GM19351 (cell line): ENCODE results near the gene RHOT2.
"Not testable (repeated sequence)": the region's sequence is repeated elsewhere in the genome, so short reads cannot be mapped to it uniquely, and the experiment has no call there.

ENCODE experiments used
- ATAC-seq: cut with Tn5 transposase; IDR thresholded peaks from one replicate; pipeline ENCODE4 v1.9.1; 2021; ENCODE audit warnings: mild to moderate bottlenecking, moderate library complexity; ENCODE audit not compliant: unreplicated experiment

Gene RHOT2

DNA sequence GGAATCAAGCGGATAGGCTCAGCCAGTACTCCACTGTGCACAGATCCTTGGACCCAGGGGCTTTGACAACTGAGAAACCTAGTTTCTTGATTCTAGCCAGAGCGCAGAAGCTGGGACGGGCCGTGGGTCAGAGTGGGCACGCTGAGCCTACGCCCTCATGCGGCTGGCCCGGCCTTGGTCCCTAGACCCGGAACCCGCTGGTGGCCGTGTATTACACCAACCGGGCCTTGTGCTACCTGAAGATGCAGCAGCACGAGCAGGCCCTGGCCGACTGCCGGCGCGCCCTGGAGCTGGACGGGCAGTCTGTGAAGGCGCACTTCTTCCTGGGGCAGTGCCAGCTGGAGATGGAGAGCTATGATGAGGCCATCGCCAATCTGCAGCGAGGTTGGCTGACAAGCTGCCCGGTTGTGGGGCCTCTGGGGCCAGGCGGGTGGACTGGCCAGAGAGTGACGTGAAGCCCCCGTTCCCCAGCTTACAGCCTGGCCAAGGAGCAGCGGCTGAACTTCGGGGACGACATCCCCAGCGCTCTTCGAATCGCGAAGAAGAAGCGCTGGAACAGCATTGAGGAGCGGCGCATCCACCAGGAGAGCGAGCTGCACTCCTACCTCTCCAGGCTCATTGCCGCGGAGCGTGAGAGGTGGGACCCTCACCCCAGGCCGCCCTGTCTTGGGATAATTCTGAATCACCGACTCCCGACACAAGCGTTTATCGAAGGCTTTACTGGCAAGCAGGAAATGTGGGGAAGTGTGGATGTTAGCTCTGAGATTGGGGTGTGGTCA, 13.2 kb downstream of the RHOT2 start:
- no peak for ATAC-seq

DNA sequence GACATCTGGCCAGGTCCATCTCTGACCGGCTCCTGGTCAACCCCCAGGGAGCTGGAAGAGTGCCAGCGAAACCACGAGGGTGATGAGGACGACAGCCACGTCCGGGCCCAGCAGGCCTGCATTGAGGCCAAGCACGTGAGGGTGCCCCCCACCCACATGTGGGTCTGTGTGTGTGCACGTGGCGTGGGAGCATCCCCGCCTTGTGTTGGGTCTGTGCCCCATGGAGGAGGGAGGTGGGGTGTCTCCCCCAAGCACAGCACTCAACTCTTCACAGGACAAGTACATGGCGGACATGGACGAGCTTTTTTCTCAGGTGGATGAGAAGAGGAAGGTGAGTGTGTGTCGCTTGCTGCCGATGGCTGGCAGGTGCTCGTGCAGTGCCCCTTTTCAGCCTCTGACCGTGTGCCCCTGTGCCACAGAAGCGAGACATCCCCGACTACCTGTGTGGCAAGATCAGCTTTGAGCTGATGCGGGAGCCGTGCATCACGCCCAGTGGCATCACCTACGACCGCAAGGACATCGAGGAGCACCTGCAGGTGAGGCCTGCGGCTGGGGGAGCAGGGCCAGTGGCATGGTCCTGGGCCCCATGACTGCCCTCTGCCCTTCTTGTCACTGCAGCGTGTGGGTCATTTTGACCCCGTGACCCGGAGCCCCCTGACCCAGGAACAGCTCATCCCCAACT, 14.0 kb downstream of the RHOT2 start:
- no peak for ATAC-seq

DNA sequence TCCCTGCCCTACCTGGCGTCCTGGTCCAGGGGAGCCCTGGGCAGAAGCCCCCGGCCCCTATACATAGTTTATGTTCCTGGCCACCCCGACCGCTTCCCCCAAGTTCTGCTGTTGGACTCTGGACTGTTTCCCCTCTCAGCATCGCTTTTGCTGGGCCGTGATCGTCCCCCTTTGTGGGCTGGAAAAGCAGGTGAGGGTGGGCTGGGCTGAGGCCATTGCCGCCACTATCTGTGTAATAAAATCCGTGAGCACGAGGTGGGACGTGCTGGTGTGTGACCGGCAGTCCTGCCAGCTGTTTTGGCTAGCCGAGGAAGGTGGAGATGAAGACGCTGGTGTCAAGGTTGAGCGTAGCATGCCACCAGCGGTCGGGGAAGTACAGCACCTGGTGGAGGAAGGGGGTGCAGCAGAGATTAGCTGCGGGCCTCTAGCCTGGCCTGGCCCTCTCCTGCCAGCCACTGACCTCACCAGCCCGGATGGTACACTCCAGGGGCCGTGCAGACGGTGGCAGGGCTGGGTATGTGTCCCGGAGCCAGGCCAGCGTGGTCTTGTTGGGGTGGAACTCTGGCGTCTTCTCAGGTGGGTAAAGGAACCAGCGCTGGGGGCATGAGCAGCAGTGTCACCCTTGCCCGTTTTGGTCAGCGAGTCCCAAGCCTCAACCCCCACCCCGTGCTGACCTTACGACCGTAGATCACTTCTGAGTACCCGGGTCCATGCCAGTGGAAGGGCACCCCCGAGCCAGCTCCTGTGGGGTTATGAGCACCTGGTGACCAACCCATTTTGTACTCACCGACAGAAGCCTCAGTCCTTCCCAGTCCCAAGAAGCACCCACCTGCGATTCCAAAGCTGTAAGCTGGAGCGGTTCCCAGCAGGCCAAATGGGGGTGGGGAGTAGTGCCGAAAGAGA, 14.8 kb downstream of the RHOT2 start:
- no peak for ATAC-seq

DNA sequence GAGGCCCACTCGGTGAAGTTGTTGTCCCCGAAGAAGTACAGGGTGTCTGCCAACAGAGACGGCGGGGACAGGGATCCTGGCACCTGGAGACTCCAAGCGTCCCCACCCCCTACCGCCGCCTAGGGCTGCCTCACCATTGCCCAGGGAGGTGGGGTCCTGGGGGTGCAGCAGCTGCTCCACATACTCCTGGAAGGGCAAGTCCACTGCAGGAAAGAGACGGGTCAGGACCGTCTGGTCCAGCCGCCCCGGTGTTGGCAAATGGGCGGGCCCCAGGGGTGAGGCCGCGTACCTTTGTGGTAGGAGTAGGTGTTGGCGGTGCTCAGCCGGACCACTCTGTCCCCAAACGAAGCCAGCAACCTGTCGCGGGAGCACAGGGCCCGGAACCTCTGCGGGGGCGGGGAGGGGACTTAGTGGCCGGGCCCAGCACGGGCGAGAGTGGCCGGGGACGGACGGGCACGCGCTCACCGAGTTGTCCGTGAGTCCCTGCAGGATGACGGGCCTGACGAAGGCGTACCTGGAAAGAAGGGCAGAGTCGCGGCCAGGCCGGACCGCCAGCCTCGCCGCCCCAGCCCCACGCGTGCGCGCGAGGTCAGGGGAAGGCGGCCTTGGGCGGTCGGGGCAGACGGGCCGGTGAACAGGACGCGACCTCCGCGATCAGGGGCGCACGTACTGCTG, 15.6 kb downstream of the RHOT2 start:
- ATAC-seq = no peak

DNA sequence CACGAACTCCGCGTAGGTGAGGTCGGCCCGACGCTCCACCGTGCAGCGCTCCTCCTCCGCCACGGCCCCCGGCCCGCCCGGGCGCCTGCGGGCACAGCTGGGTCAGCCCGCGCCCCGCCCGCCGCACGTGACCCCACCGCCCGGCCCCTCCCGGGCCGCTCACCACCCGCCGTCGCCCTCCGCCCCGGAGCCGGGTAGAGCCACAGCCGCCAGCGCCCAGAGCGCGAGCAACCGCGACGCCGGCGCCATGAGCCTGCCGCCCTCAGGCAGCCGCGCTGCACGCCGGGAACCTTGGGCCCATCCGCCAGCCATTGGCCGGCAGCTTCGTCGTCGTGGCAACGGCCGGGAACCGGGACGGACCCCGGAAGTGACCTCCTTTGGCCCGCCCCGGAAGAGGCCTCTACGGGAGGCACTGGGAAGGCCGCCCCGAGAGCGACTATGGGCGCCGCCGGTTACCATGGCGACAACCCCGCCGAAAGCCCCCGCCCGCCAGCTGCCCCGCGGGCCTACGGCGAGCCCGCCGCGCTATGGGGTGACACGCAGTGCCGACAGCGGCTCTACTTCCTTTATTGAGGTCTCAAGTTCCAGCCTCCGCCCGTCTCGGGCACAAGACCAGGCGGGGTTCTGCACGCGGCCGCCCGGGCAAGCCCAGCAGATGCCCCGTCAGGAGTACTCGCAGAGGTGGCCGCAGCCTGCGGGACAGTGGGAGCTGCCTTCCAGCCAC, 16.3 kb downstream of the RHOT2 start, which contains the start of gene JMJD8:
Gene JMJD8 (minus strand): TSS at position 264 of the 724 bp plus-strand sequence. CDS start 15 bp downstream, at position 249.
- ATAC-seq = peak; percentile 79

DNA sequence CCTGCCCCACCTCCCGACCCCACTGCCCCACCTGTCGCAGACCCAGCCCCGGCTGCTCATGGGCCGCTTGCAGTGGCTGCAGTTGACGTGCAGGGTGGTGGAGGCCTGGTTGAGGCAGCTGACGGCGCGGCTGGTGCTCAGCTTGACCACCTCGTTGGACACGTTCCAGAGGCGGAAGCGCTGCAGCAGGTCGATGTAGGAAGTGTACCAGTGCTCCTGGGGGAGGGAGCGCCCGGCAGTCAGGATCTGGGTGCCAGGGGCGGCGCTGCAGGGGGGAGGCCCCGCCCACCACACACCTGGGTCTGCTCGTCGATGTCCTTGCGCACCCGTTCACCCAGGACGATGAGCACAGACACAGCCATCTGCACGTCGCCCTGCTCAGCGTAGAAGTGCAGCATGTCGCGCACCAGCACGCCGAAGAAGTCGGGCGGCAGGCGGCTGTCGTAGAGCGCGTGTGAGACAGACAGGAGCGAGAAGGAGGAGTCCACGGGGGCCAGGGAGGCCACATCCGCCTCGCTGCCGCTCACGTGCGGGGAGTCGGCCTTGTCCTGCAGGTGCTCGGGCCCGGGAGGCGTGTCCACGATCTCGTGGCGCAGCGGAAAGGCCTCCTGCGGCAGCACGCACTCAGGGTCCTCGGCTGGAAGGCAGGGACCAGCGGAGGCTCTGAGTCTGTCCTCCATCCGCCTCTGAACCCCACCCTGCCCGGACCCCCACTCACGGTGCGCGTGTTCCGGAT, 17.2 kb downstream of the RHOT2 start:
- no peak for ATAC-seq

DNA sequence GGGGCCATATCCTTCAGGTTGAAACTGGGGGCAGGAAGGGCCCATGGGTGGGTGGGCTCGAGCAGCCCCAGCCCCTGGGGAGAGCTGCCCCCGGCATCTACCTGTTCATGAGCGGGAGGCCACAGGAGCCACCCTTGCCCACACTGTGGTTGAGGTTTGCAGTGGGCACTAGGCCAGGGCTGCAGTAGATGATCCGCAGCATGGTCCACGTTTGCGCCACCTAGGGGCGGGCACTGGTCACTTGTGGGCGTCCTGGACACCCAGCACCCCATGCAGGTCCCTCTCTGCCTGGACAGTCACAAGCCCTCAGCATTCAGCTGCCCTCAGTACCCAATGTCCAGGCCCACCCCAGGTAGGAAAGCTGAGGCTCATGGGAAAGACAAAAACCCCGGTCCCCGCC, 18.0 kb downstream of the RHOT2 start:
- no peak for ATAC-seq

DNA sequence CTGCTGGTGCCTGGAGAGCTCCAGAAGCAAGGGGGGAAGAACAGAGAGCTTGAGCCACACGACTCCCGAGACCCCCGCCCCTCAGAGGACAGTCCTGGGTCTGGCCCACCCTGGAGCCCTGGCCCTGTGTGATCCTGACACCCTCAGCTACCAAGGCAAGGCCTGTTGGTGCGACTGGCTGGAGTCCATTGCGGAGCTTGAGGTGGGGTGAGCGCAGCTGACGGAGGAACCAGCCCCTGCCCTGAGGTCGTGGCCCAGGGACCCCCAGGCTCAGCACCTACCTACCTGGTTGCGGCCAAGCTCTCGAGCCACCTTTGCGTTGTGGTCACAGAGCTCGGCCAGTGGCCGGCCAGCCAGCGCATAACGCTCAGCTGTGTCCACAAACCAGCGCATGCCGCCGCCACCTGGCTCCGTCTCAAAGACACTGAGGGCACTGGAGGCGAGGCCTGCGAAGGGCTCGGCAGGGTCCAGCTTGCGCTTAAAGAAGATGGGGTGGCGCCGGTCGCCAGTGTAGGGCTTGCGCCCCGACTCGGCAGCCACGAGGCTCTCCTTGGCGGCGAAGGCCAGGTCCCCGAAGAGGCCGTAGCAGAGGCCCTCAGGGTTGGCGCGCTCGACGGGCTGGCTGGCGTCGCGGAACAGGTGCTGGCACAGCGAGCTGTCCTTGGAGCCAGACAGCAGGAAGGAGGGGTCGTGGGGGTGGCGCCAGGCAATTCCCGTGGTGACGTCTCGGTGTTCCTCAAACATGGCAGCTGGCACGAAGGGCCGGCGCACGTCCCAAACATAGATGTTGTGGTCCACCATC, 18.7 kb downstream of the RHOT2 start:
- no peak for ATAC-seq

DNA sequence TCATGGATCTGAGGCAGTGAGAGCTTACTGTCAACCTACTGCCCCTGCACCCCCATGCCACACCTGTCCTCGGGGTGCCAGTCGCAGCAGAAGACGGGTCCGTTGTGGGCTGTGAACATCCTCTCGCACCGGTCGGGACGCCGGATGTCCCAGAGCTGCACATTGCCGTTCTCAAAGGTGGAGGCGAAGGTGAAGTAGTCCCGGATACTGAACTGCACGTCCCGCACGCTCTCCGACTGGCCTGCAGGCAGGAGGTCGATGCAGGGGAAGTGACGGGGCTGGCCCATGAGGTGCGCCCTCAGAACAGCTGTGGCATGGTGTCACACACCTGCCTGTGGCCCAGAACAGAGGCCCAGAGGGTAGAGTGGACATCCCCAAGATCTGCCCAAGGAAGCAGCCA, 19.6 kb downstream of the RHOT2 start:
- ATAC-seq = no peak

DNA sequence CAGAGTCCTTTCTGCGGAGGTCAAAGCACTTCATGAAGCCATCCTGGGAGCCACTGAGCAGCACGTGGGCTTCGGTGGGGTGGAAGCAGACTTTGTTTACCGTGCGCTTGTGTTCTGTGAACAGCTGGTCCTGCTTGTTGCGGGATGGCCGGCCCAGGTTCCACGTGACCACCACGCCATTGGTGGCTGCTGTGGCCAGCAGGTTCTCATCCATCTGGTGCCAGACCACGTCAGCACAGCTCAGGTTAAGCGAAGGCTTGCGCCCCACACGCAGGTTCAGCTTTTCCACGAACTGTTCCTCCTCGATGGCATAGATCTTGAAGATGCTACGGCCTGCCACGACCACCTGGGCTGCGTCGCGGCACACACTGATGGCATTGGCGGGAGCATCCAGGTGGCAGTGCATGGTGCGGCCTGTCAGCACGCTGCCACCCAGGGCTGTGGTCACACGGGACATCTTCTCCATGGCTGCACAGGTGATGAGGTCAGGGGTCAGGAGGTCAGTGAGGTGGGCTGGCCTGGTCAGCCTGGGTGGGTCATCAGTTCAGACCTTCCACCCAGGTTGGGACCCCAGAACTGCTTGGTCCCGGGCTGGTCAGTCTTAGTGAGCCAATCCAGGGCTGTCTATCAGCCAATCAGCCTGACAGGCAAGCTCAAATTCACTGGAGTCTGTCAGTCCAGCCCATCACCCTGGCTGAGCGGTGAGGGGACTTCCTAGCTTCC, 21.4 kb downstream of the RHOT2 start:
- ATAC-seq = no peak

DNA sequence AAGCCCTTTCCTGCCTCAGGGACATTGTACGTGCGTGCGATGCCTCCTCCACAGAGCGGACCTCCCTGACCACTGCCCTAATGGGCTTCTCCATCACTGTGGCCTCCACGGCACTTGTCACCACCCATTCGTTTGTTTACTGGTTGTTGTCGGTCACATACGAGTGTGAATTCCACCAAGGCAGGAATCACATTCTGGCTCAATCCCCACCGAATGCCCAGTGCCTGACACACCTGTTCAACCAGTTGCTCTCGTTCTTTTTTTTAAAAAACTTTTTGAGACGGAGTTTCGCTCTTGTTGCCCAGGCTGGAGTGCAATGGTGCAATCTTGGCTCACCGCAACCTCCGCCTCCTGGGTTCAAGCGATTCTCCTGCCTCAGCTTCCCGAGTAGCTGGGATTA, 23.3 kb downstream of the RHOT2 start:
- not testable (repeated sequence) for ATAC-seq

DNA sequence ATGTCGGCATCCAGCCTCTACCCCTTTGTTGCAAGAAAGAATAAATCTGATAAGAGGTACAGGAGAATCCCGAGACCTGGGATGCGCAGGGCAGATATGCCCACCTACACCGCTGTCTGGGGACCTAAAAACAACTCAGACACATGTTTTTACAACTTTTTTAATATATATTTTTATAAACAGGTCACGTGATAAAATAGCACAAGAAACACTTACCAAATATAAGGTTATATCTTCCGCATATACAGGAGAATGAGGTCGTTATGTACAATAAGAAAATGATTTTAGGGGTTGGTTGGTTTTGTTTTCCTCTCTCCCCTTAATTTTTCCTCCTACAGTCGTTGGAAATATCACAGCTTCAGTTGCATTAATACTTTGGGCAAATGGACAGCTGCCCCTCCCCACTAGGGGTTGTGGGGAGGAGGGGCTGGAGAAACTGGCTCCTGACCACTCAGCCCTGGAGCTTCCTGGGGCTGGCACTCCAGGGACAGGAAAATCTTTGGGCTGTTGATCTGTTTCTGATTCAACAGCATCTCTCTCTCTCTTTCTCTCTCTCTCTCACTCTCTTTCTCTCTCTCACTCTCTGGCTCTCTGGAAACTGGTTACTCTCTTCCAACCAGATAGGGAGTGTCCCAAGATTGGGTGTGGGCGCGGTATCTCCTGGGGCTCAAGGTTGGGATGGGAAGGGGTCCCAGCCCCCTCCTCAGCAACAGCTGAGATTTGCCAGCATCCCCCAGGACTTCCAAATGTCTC, 24.6 kb downstream of the RHOT2 start:
- no peak for ATAC-seq

DNA sequence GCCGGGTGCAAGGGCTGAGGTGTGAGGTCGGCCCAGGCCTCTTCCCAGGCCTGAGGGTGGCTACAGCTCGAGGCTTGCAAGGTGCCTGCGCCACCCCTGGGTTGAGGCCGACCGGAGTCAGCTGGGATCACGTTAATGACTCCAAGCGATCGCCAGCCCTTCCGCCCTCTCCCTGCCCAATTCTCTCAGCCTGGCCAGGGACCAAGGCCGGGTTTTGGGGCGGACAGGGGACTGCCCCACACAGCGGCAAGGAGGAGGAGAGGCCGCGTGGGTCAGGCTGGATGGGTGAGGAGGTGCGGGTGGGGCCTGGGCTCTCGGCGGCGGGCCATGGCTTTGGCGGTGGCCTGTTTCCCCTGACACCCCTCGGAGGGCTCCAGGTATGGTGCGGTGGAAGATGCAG, 25.4 kb downstream of the RHOT2 start:
- ATAC-seq = no peak

DNA sequence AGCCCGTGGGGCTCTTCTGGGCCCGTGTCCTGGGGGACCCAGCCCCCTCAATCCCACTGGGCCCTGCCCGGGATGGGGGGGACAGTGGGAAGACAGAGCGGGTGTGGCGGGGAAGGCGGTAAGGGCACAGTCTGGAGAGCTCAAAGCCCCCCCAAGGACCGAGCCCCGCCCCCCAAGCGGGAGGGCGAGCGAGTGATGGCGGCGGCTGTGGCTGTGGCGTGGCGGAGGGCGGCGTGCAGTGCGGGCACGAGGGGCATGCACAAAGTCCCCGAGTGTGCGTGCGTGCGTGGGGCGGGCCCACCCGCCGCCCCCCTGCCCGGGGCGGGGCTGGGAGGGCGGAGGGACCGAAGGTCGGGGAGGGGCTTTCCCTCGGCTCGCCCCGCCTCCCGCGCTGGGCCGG, 25.8 kb downstream of the RHOT2 start:
- no peak for ATAC-seq

DNA sequence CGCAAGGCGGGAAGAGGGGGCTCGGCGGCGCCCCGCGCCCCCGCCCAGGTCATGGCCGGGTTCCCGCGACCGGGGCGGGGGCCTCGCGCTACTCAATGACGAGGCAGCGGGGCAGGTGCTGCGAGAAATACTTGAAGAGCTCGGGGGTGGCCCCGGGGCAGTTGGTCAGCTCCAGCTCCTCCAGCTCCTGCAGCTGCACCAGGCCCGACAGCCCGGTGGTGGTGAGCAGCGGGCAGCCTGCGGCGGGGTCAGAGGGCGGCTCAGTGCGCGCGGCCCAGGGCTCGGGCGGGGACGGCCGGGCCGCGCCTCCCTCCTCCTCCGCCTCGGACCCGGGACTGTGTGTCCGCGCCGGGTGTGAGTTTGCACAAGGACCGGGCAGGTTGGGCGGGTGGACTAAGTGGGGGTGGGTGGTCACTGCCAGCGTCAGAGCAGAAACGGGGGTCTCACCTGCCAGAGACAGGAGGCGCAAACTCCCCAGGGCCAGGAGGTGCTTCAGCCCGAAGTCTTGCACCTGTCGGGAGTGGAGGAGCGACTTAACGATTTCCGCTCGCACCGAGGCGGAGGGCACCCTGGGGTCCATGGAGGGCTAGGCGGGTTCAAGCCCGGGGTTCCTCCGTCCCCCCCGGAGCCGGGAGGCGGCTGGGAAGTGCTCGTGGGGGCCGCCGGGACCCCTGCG, 26.4 kb downstream of the RHOT2 start:
- no peak for ATAC-seq

DNA sequence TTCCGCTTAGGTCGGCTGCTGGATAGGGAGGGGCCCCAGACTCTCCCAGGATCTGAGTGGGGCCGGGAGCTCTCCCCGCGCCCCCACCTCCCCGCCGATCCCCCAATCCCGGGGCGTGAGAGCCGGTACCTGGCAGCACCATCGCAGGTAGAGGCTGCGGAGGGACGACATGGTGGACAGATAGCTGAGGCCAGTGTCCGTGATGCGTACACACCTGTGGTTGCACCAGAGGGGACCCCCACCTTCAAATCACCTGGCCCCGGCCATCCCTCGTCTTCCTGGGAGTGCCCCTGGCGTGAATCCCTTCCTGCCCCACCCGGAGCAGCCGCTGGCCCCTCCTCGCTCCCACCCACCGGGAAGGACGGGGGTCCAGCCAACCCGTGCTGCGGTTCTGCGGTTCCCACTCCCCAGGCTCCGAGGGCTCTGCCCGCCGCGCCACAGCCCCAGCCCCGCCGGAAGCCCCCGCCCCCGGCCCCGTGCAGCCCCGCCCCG, 27.0 kb downstream of the RHOT2 start:
- no peak for ATAC-seq
